Measurements from ENCODE around the gene PAGE2.
"Not testable (repeated sequence)": the region's sequence is repeated elsewhere in the genome, so short reads cannot be mapped to it uniquely, and the experiment has no call there.

PAGE2 gene

DNA sequence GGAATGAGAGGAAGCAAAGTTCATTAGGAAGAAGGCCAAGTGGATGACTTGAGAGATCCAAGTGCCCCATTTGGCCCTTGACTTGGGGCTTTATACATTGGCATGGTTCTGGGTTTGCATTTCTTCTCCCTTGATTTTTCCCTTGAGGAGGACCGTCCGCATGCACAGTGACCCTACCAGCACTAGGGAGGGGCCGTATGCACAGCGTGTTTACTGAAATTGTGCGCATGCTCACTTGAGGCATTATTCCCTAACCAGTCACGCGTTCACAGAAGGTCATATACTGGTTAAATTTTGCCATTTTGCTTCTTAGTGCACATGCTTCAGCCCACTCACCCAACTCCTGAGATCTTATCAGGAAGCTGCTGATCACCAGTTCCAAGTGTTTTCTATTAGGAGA is 35.1 kb downstream of the PAGE2 start:
- no peak for DNase-seq (ENCODE audit: low read depth)
- no peak for TF ChIP-seq CTCF (conservative IDR thresholded peaks at IDR 0.05; ENCODE audit: control insufficient read depth, insufficient read depth, low read depth, low read length)
- H3K4me3 ChIP-seq (ENCODE audit: control insufficient read depth, low read depth, low read length), result no peak overlapping the region

GRCh38 chrX:55127692-55128091 is 38.9 kb downstream of the PAGE2 start:
- H3K4me3 ChIP-seq (ENCODE audit: control insufficient read depth, low read depth, low read length), result no peak overlapping the region
- DNase-seq (ENCODE audit: low read depth), result peak; percentile 51

GRCh38 chrX:55129361-55129760 is 40.5 kb downstream of the PAGE2 start:
- no peak for TF ChIP-seq CTCF (conservative IDR thresholded peaks at IDR 0.05; ENCODE audit: control insufficient read depth, insufficient read depth, low read depth, low read length)
- no peak for DNase-seq (ENCODE audit: low read depth)
- no peak overlapping the region for H3K4me3 ChIP-seq (ENCODE audit: control insufficient read depth, low read depth, low read length)

More at GRCh38 chrX:55127692-55128091, 38.9 kb downstream of the PAGE2 start:
- no peak for TF ChIP-seq CTCF (conservative IDR thresholded peaks at IDR 0.05; ENCODE audit: control insufficient read depth, insufficient read depth, low read depth, low read length)

GRCh38 chrX:55130481-55130880 is 41.7 kb downstream of the PAGE2 start:
- no peak overlapping the region for H3K4me3 ChIP-seq (ENCODE audit: control insufficient read depth, low read depth, low read length)
- no peak for TF ChIP-seq CTCF (conservative IDR thresholded peaks at IDR 0.05; ENCODE audit: control insufficient read depth, insufficient read depth, low read depth, low read length)
- no peak for DNase-seq (ENCODE audit: low read depth)

DNA sequence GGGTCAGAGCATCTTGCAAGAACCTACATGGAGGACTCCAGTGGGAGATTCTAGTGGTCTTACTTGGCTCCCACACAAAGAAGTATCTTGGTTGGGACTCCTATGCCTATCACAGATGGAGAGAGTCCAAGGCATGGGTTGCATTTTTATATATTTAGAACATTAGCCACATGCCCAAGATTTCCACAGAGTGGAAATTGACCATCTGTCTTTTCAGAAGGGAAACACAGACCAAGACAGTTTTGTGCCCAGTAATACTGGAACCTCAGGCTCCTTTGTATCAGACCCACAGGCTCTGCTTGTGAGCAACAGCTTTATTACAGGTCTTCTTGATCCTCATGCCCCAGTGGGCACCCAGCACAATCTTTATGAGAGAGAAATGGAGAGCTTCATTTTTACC is 43.6 kb downstream of the PAGE2 start:
- no peak overlapping the region for H3K4me3 ChIP-seq (ENCODE audit: control insufficient read depth, low read depth, low read length)
- TF ChIP-seq CTCF (conservative IDR thresholded peaks at IDR 0.05; ENCODE audit: control insufficient read depth, insufficient read depth, low read depth, low read length), result no peak
- DNase-seq (ENCODE audit: low read depth), result no peak

- H3K4me3 ChIP-seq (ENCODE audit: control insufficient read depth, low read depth, low read length), result no peak overlapping the region
- peak; percentile 31 for DNase-seq (ENCODE audit: low read depth)
- peak; percentile 51 for TF ChIP-seq CTCF (conservative IDR thresholded peaks at IDR 0.05; ENCODE audit: control insufficient read depth, insufficient read depth, low read depth, low read length)
These were observed 46.4 kb downstream of the PAGE2 start for GRCh38 chrX:55135171-55135570.

- DNase-seq (ENCODE audit: low read depth); H3K4me3 ChIP-seq (ENCODE audit: control insufficient read depth, low read depth, low read length): not testable (repeated sequence)
These were observed 52.0 kb downstream of the PAGE2 start for GRCh38 chrX:55140800-55141199.

All from fibroblast of mammary gland (primary cell).